ENCODE data around the gene RNF167.
A peak's percentile ranks its signal among the peaks of the same experiment; 100 is the strongest.

RNF167 gene

DNA sequence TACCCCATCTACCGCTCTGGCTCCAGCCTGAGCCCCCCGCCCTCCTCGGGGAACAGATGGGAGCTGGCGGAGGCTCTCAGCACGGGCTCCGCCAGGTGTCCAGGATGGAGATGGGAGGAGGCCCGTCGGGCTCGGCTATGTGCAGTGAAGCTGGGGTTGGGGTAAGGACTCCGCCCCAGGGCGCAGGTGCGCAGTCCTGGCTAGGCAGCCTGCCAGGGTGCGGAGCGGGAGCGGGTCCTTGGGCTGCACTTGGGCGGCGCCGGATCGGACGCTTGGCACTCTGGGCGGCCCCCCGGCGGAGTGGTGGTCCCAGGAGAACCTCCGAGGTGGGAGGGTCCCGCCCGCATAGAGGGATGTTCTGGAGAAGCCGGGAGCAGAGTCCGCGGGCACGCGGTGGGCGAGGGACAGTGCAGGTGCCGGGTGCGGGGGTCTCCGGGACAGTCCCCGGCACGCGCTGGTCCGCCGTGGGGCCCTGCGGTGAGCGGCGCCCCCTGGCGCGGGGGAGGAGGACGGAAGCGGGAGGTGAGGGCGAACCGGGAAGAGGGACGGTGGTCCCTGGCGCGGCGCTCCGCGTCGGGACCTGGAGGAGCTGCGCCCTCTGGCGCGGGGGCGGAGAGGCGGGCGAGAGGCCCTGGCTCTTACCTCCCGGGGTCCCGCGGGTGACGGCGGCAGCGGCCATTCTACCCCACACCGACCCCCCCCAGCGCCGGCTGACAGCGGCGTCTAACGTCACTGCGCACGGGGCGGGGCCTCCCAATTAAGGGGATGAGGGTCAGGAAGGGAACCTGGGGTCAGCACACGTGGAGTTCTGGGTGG is 47.1 kb downstream of the RNF167 start, which contains the start of gene CAMTA2:
Gene CAMTA2 (minus strand): TSS at position 725 of the 816 bp plus-strand sequence. CDS start 1,453 bp downstream, outside the sequence.
- DNase-seq: peak; percentile 4

DNA sequence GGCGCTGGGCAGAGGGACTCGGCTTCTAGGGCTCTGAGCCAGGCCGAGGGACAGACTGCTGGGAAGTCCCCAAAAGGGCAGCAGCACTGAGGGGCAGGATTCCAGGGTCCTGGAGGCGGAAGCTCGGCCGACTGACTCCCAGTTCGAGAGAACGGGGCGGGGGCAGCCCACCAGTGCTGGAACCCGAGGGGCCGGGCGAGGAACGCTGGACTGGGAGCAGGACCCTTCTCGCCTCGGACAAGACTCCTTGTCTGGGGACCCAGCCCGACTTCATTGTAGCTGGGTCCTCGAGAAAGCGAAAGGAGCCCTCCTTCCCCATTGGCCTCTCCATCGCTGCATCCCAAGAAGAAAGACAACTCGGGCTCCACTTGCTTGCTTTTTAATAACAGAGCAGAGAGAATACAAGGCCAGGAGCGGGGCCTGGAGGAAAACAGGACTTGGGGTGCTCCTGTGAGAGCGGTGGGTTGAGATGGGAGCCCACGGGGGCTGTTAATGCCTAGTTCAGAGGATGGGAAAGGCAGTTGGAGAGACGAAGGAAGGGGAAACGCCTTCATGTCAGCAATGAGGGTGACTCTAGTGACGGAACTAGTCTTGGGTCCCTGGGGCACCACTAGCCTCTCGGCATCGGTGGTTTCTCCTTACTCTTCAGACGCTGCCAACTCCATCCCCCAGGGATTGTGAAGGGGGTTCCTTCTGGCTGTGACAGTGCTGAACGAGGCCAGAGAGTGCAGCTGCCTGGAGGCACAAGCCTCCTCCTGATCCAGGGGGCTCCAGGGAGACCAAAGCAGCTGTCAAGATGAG is 47.9 kb downstream of the RNF167 start:
- DNase-seq: no peak

DNA sequence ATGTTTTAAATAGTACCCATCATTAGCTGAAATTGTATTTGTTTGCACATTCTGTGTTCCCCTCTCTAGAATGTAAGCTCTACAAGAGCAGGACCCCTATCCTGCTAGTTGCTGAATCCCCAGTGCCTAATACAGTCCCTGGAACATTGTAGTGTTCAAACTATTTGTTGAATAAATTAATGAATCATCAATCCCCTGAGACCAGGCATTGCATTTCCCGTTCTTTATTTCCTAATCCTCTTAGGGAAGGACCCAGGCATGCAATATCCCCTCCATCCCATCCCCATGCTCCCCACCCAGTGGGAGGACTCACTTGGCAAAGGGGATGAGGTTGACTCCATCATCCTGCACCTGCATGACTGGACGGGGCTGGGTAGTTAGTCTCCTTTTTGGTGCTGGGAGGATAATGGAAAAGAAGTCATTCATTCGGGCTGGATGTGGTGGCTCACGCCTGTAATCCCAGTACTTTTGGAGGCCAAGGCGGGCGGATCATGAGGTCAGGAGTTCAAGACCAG is 54.1 kb downstream of the RNF167 start:
- no peak for DNase-seq
